Sigmoid colon (tissue), 7 donors: ENCODE results near the gene BAX. TPM values are rescaled to one million over a fixed set of nuclear protein-coding genes. Genes with fewer than 3 reads are reported as not detected.

Source experiments
- DNase-seq: peaks from one replicate; pipeline ENCODE4 v3.0.0-alpha.2; 2019
- H3K27ac ChIP-seq, 4 donors: fragments of 200-600 bp; sonication (generic); one replicate each; pipeline ENCODE4 v1.5.1; 2016 to 2019; ENCODE audit warnings: mild to moderate bottlenecking in 1 of 4
- H3K27me3 ChIP-seq, 3 donors: fragments of 200-600 bp; sonication (generic); one replicate each; pipeline ENCODE4 v1.5.1; 2019; ENCODE audit warnings: mild to moderate bottlenecking in 1 of 3
- H3K36me3 ChIP-seq, 4 donors: fragments of 200-600 bp; sonication (generic); one replicate each; pipeline ENCODE4 v1.5.1; 2016 to 2019
- H3K4me1 ChIP-seq, 4 donors: fragments of 200-600 bp; sonication (generic); one replicate each; pipeline ENCODE4 v1.5.1; 2017 to 2019
- H3K4me3 ChIP-seq, 4 donors: fragments of 200-600 bp; sonication (generic); one replicate each; pipeline ENCODE4 v1.5.1; 2017 to 2019; ENCODE audit warnings: mild to moderate bottlenecking in 2 of 4, moderate library complexity in 1 of 4
- H3K9me3 ChIP-seq, 4 donors: fragments of 200-600 bp in 3 of 4; sonication (generic) in 3 of 4; one replicate each; pipeline versions ENCODE4 v1.5.1 to v1.6.1; 2013 to 2019
- EP300 ChIP-seq, 4 donors: sonication (generic); formaldehyde crosslinking; IDR thresholded peaks; one replicate each; pipeline ENCODE4 v1.6.1; 2017; ENCODE audit warnings: antibody characterized with exemption in 4 of 4
- POLR2A ChIP-seq, 2 donors: fragments of 450-650 bp; IDR thresholded peaks; one replicate each; pipeline ENCODE4 v1.6.1; 2016; ENCODE audit warnings: antibody characterized with exemption in 2 of 2, mild to moderate bottlenecking in 2 of 2, moderate library complexity in 2 of 2
- POLR2AphosphoS5 ChIP-seq, 4 donors: sonication (generic); formaldehyde crosslinking; IDR thresholded peaks; one replicate each; pipeline ENCODE4 v1.6.1; 2017; ENCODE audit warnings: antibody characterized with exemption in 4 of 4
- WGBS, 2 donors: extraction: QIAGEN DNeasy Blood & Tissue Kit; methylation state at CpG; one replicate each; pipeline ENCODE4 v1.1.7; 2013; 5-methylcytosine and 5-hydroxymethylcytosine counted together
- intact Hi-C: fragments of 100-400 bp; cut with DNase I; formaldehyde crosslinking; loops from one replicate; pipeline ENCODE4 v1.15.1; 2023
- polyA plus RNA-seq, 3 donors: library from polyadenylated mRNA; stranded (reverse); fragments of 200-250 nt; gene quantifications; one replicate each; pipeline ENCODE4 v1.2.3, GENCODE V29; 2013
- total RNA-seq, 4 donors: library from RNA; depleted of rRNA; stranded (reverse); fragments of >200 nt; gene quantifications; one replicate each; pipeline ENCODE4 v1.1.0, GENCODE V29; 2016
- TF ChIP-seq, protein P1 (sequence below), 4 experiments: fragments of 450-650 bp in 3 of 4; fragments of 200-600 bp in 1 of 4; IDR thresholded peaks; one replicate each; pipeline ENCODE4 v1.5.1; 2016 to 2019; ENCODE audit warnings: antibody characterized with exemption in 4 of 4, mild to moderate bottlenecking in 3 of 4, moderate library complexity in 2 of 4
- donor health status: healthy with polysubstance abuse.
- donor health status: Bipolar disorder and iron deficiency.
- donor health status: healthy.

BAX gene
- total and polyA plus RNA-seq, 7 donors, result 17.9 to 216 (median 61.5) TPM

GRCh38 chr19:48965806-48966540 lies 11.3 kb downstream of the BAX start:
- intact Hi-C loops, result loop anchor here (2.0 to 10.0 kb wide), 2 partner anchors 129 to 331 kb away; partner anchors contain the start of genes DBP and HSD17B14
- Histone ChIP-seq H3K36me3 (peaks cover 11 to 46% (median 24%) of the 10 kb centered on the region in 4 donors), H3K4me3 (peak overlapping the region; percentile 89 to 95 (median 90)), H3K27me3 (no peaks in the 10 kb centered on the region), H3K9me3 (no peaks in the 10 kb centered on the region), H3K4me1 (peaks cover 0 to 56% (median 50%) of the 10 kb centered on the region in 4 donors), H3K27ac (peak overlapping the region; percentile 91 to 98 (median 95))
- DNase-seq, result peak; percentile 94
- 9 to 11% methylated on average over 36 of the region's 36 CpGs for WGBS, 2 donors
- TF ChIP-seq POLR2AphosphoS5 (IDR thresholded peaks at IDR 0.05) (peak in 2 of 4 donors; percentile 20 to 37), POLR2A (IDR thresholded peaks at IDR 0.05) (no peak), EP300 (IDR thresholded peaks at IDR 0.05) (no peak)
- TF ChIP-seq, protein P1, sequence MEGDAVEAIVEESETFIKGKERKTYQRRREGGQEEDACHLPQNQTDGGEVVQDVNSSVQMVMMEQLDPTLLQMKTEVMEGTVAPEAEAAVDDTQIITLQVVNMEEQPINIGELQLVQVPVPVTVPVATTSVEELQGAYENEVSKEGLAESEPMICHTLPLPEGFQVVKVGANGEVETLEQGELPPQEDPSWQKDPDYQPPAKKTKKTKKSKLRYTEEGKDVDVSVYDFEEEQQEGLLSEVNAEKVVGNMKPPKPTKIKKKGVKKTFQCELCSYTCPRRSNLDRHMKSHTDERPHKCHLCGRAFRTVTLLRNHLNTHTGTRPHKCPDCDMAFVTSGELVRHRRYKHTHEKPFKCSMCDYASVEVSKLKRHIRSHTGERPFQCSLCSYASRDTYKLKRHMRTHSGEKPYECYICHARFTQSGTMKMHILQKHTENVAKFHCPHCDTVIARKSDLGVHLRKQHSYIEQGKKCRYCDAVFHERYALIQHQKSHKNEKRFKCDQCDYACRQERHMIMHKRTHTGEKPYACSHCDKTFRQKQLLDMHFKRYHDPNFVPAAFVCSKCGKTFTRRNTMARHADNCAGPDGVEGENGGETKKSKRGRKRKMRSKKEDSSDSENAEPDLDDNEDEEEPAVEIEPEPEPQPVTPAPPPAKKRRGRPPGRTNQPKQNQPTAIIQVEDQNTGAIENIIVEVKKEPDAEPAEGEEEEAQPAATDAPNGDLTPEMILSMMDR (IDR thresholded peaks at IDR 0.05), result no peak

- Histone ChIP-seq H3K27ac (peak overlapping the region; percentile 91 to 98 (median 95)), H3K36me3 (peaks cover 11 to 46% (median 24%) of the 10 kb centered on the region in 4 donors), H3K27me3 (no peaks in the 10 kb centered on the region), H3K9me3 (no peaks in the 10 kb centered on the region), H3K4me1 (peaks cover 0 to 56% (median 51%) of the 10 kb centered on the region in 4 donors), H3K4me3 (peak overlapping the region; percentile 89 to 95 (median 90))
- WGBS, 2 donors, result 74 to 79% methylated on average over 10 of the region's 10 CpGs
- DNase-seq, result no peak
- no peak for TF ChIP-seq POLR2A (IDR thresholded peaks at IDR 0.05)
- TF ChIP-seq, protein P1 (IDR thresholded peaks at IDR 0.05), result no peak
- TF ChIP-seq EP300 (IDR thresholded peaks at IDR 0.05), result no peak
- TF ChIP-seq POLR2AphosphoS5 (IDR thresholded peaks at IDR 0.05), result no peak
- intact Hi-C loops, result loop anchor here (10.0 kb wide), 1 partner anchor 332 kb away; the partner anchor contains the start of gene DBP
Measured at GRCh38 chr19:48966541-48967345, 12.1 kb downstream of the BAX start.

DNA sequence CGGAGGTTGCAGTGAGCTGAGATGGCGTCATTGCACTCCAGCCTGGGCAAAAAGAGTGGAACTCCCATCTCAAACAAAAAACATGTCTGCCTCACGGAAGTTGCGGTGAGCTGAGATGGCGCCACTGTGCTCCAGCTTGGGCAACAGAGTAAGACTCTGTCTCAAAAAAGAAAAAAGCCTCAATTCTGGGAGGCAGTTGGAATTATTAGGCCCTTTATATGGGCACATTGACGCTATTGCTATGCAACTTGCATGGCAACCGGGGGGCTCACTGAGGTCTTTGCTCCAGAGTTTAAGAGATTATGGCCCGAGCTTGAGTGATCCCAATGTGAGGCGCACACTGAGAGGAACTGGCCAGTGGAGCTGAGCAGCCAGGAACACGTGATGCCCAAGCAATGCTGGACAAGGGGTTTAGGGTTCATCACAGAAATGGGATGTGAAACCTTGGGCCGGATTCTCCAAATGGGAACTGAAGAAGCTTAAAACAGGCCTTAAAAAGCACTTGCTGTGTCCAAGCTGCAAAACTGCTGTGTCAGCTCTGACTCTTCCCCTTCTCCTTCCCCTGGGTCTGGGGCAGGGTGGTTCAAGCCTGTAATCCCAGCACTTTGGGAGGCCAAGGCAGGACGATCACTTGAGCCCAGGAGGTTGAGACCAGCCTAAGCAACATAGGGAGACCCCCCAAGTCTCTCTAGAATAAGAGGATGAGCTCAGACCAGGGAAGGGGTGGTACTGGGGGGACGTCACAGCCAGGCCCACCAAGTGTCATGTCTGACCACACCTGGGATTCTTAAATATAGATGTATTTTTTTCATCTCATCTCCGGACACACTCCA lies 12.9 kb downstream of the BAX start:
- no peaks in the 10 kb centered on the region for H3K9me3 ChIP-seq
- H3K4me1 ChIP-seq, result peaks cover 0 to 50% (median 47%) of the 10 kb centered on the region in 4 donors
- H3K36me3 ChIP-seq, result peaks cover 11 to 54% (median 25%) of the 10 kb centered on the region in 4 donors
- H3K27ac ChIP-seq, result peak overlapping the region; percentile 91 to 98 (median 95)
- intact Hi-C loops, result loop anchor here (10.0 kb wide), 1 partner anchor 333 kb away; the partner anchor contains the start of gene DBP
- peak; percentile 77 for DNase-seq
- TF ChIP-seq POLR2AphosphoS5 (IDR thresholded peaks at IDR 0.05) (peak in 1 of 4 donors; percentile 11), EP300 (IDR thresholded peaks at IDR 0.05) (no peak)
- 80 to 82% methylated on average over 14 of the region's 14 CpGs for WGBS, 2 donors
- peak overlapping the region in 2 of 4 donors; percentile 90 to 91 for H3K4me3 ChIP-seq
- H3K27me3 ChIP-seq, result no peaks in the 10 kb centered on the region

DNA sequence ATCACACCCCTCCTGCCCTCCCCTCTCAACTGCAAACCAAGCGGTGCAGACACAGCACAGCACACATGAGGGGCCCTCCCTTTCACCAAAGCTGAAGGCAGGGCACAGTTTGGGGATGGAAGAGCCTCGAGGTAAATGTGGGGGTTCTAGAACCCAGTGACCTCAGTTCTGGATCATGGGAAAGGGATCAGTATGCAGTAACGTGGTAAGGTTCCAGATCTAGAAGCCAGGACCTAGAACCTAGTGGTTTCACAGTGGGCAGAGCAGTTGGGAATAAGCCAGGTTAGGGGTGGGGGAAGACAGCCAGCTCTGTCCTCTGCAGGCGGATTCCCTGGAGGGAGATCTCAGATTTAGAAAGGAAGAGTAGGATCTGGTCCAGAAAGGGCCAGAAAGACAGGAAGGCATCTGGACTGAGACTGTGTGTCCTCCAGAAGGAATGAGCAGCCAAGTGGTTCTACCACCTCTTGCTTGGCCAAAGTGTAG lies 13.5 kb downstream of the BAX start:
- H3K4me1 ChIP-seq, result peaks cover 0 to 45% (median 42%) of the 10 kb centered on the region in 4 donors
- DNase-seq, result no peak
- H3K4me3 ChIP-seq, result no peak overlapping the region
- no peaks in the 10 kb centered on the region for H3K9me3 ChIP-seq
- TF ChIP-seq, protein P1 (IDR thresholded peaks at IDR 0.05), result no peak
- no peak for TF ChIP-seq POLR2AphosphoS5 (IDR thresholded peaks at IDR 0.05)
- TF ChIP-seq POLR2A (IDR thresholded peaks at IDR 0.05), result no peak
- TF ChIP-seq EP300 (IDR thresholded peaks at IDR 0.05), result no peak
- no peaks in the 10 kb centered on the region for H3K27me3 ChIP-seq
- H3K36me3 ChIP-seq, result peaks cover 11 to 61% (median 28%) of the 10 kb centered on the region in 4 donors
- intact Hi-C loops, result loop anchor here (10.0 kb wide), 1 partner anchor 333 kb away; the partner anchor contains the start of gene DBP
- whole genome bisulfite sequencing, 2 donors, result 63 to 77% methylated on average over 4 of the region's 4 CpGs
- peak overlapping the region; percentile 2 to 98 (median 94) for H3K27ac ChIP-seq
